Thymus (tissue), 11 donors: Measurements from ENCODE around the gene MEX3C. TPM values are rescaled to one million over a fixed set of nuclear protein-coding genes. Genes with fewer than 3 reads are reported as not detected.

Experiments used
- DNase-seq, 9 donors: peaks; one replicate each; pipeline ENCODE4 v3.0.0-alpha.2; 2013; ENCODE audit warnings: low spot score in 9 of 9, low read depth in 6 of 9, missing footprints in 1 of 9
- H3K27ac ChIP-seq, 2 donors: one replicate each; pipeline ENCODE4 v1.5.1; 2013; ENCODE audit warnings: control low read depth in 1 of 2, low read depth in 1 of 2, low read length in 1 of 2, mild to moderate bottlenecking in 1 of 2, moderate library complexity in 1 of 2
- H3K27me3 ChIP-seq, 2 donors: one replicate each; pipeline ENCODE4 v1.5.1; 2013; ENCODE audit warnings: low read length in 1 of 2; ENCODE audit not compliant: control insufficient read depth in 2 of 2, insufficient read depth in 1 of 2
- H3K36me3 ChIP-seq, 2 donors: one replicate each; pipeline ENCODE4 v1.5.1; 2013; ENCODE audit warnings: low read length in 1 of 2, mild to moderate bottlenecking in 1 of 2, moderate library complexity in 1 of 2; ENCODE audit not compliant: control insufficient read depth in 2 of 2, insufficient read depth in 2 of 2
- H3K4me1 ChIP-seq, 2 donors: one replicate each; pipeline ENCODE4 v1.5.1; 2013; ENCODE audit warnings: low read length in 2 of 2; ENCODE audit not compliant: control insufficient read depth in 2 of 2, insufficient read depth in 2 of 2
- H3K4me3 ChIP-seq, 2 donors: one replicate each; pipeline ENCODE4 v1.5.1; 2013; ENCODE audit warnings: low read length in 2 of 2, control low read depth in 1 of 2, mild to moderate bottlenecking in 1 of 2
- H3K9me3 ChIP-seq, 2 donors: one replicate each; pipeline ENCODE4 v1.5.1; 2013; ENCODE audit warnings: low read length in 1 of 2, mild to moderate bottlenecking in 1 of 2; ENCODE audit not compliant: control insufficient read depth in 2 of 2, insufficient read depth in 1 of 2
- WGBS: extraction: QIAGEN DNeasy Blood & Tissue Kit; methylation state at CpG from one replicate; pipeline ENCODE4 v1.1.7; 2013; 5-methylcytosine and 5-hydroxymethylcytosine counted together
- polyA plus RNA-seq: library from polyadenylated mRNA; stranded (reverse); fragments of 200-250 nt; gene quantifications from one replicate; pipeline ENCODE4 v1.2.3, GENCODE V29; 2013
- total RNA-seq: library from RNA; stranded (reverse); fragments of 120-200 nt; gene quantifications from one replicate; pipeline ENCODE4 v1.2.4, GENCODE V29; 2013
- donor health status: healthy.

The MEX3C gene
- total and polyA plus RNA-seq, 2 donors: 31.6 to 45.2 TPM

GRCh38 chr18:51151568-51152511 is 45.6 kb downstream of the MEX3C start:
- Histone ChIP-seq H3K36me3 (no peaks in the 10 kb centered on the region), H3K27ac (peak overlapping the region; percentile 72 to 99), H3K4me3 (no peak overlapping the region), H3K4me1 (peaks cover 20 to 46% of the 10 kb centered on the region in 2 donors), H3K9me3 (no peaks in the 10 kb centered on the region), H3K27me3 (no peaks in the 10 kb centered on the region)
- peak in 6 of 9 donors; percentile 54 to 83 (median 62) for DNase-seq
- WGBS: 26% methylated on average over 26 of the region's 26 CpGs

- Histone ChIP-seq H3K9me3 (no peaks in the 10 kb centered on the region), H3K27me3 (no peaks in the 10 kb centered on the region), H3K36me3 (no peaks in the 10 kb centered on the region), H3K27ac (no peak overlapping the region), H3K4me3 (no peak overlapping the region), H3K4me1 (peaks cover 20 to 46% of the 10 kb centered on the region in 2 donors)
- 94% methylated on average over 5 of the region's 5 CpGs for WGBS
- DNase-seq: no peak
These were observed 46.3 kb downstream of the MEX3C start for GRCh38 chr18:51151185-51151567.

GRCh38 chr18:51150113-51150700 is 47.3 kb downstream of the MEX3C start:
- H3K27ac ChIP-seq: no peak overlapping the region
- no peak overlapping the region for H3K4me3 ChIP-seq
- H3K36me3 ChIP-seq: no peaks in the 10 kb centered on the region
- no peaks in the 10 kb centered on the region for H3K27me3 ChIP-seq
- DNase-seq: no peak
- H3K4me1 ChIP-seq: peaks cover 20 to 46% of the 10 kb centered on the region in 2 donors
- H3K9me3 ChIP-seq: no peaks in the 10 kb centered on the region
- 95% methylated on average over 6 of the region's 6 CpGs for WGBS

- 97% methylated on average over 4 of the region's 4 CpGs for WGBS
- Histone ChIP-seq H3K27me3 (no peaks in the 10 kb centered on the region), H3K4me3 (no peak overlapping the region), H3K4me1 (peaks cover 19 to 41% of the 10 kb centered on the region in 2 donors), H3K27ac (no peak overlapping the region), H3K9me3 (no peaks in the 10 kb centered on the region), H3K36me3 (no peaks in the 10 kb centered on the region)
- DNase-seq: peak in 1 of 9 donors; percentile 38
These were observed 47.8 kb downstream of the MEX3C start for GRCh38 chr18:51149670-51150069.

GRCh38 chr18:51146909-51147308 is 50.6 kb downstream of the MEX3C start:
- Histone ChIP-seq H3K4me3 (no peak overlapping the region), H3K27me3 (no peaks in the 10 kb centered on the region), H3K4me1 (peaks cover 5 to 15% of the 10 kb centered on the region in 2 donors), H3K9me3 (no peaks in the 10 kb centered on the region), H3K27ac (no peak overlapping the region), H3K36me3 (no peaks in the 10 kb centered on the region)
- DNase-seq: no peak
- 84% methylated on average over 4 of the region's 4 CpGs for WGBS

- Histone ChIP-seq H3K27me3 (no peaks in the 10 kb centered on the region), H3K4me3 (no peak overlapping the region), H3K9me3 (no peaks in the 10 kb centered on the region), H3K4me1 (no peaks in the 10 kb centered on the region), H3K36me3 (no peaks in the 10 kb centered on the region), H3K27ac (no peak overlapping the region)
- 98% methylated on average over 8 of the region's 8 CpGs for WGBS
- DNase-seq: no peak
These were observed 58.5 kb downstream of the MEX3C start for GRCh38 chr18:51138936-51139335.

GRCh38 chr18:51137891-51138290 is 59.6 kb downstream of the MEX3C start:
- no peak for DNase-seq
- no peaks in the 10 kb centered on the region for H3K9me3 ChIP-seq
- H3K4me3 ChIP-seq: no peak overlapping the region
- WGBS: 98% methylated on average over 7 of the region's 7 CpGs
- no peak overlapping the region for H3K27ac ChIP-seq
- no peaks in the 10 kb centered on the region for H3K36me3 ChIP-seq
- no peaks in the 10 kb centered on the region for H3K4me1 ChIP-seq
- no peaks in the 10 kb centered on the region for H3K27me3 ChIP-seq

- 97% methylated on average over 21 of the region's 21 CpGs for WGBS
- Histone ChIP-seq H3K4me3 (no peak overlapping the region), H3K9me3 (no peaks in the 10 kb centered on the region), H3K4me1 (no peaks in the 10 kb centered on the region), H3K27me3 (no peaks in the 10 kb centered on the region), H3K27ac (no peak overlapping the region), H3K36me3 (no peaks in the 10 kb centered on the region)
- DNase-seq: no peak
These were observed 60.3 kb downstream of the MEX3C start for GRCh38 chr18:51137026-51137729.

- no peaks in the 10 kb centered on the region for H3K9me3 ChIP-seq
- no peaks in the 10 kb centered on the region for H3K4me1 ChIP-seq
- H3K4me3 ChIP-seq: no peak overlapping the region
- H3K27ac ChIP-seq: no peak overlapping the region
- no peaks in the 10 kb centered on the region for H3K36me3 ChIP-seq
- H3K27me3 ChIP-seq: no peaks in the 10 kb centered on the region
- DNase-seq: peak in 3 of 9 donors; percentile 32 to 56 (median 44)
- 85% methylated on average over 6 of the region's 6 CpGs for WGBS
These were observed 61.7 kb downstream of the MEX3C start for GRCh38 chr18:51135795-51136194.
